Limb (tissue), 2 donors: ENCODE results near the gene B4GALT5.

Source experiments
- DNase-seq, 2 donors: peaks; one replicate each; pipeline ENCODE4 v3.0.0-alpha.2; 2016; ENCODE audit errors: extremely low spot score in 2 of 2

B4GALT5 gene

GRCh38 chr20:49659056-49659455, 54.6 kb downstream of the B4GALT5 start:
- DNase-seq, result no peak

- DNase-seq, result no peak
Measured at GRCh38 chr20:49658508-49658907, 55.2 kb downstream of the B4GALT5 start.

- no peak for DNase-seq
Measured at GRCh38 chr20:49657118-49657901, 56.4 kb downstream of the B4GALT5 start.

- no peak for DNase-seq
Measured at GRCh38 chr20:49656304-49656703, 57.4 kb downstream of the B4GALT5 start.

GRCh38 chr20:49653925-49654434, 59.7 kb downstream of the B4GALT5 start:
- DNase-seq, result no peak

- DNase-seq, result no peak
Measured at GRCh38 chr20:49649672-49650071, 64.0 kb downstream of the B4GALT5 start.

- DNase-seq, result no peak
Measured at GRCh38 chr20:49647550-49647949, 66.1 kb downstream of the B4GALT5 start.

- DNase-seq, result no peak
Measured at GRCh38 chr20:49646528-49646927, 67.2 kb downstream of the B4GALT5 start.

- no peak for DNase-seq
Measured at GRCh38 chr20:49646126-49646525, 67.6 kb downstream of the B4GALT5 start.

- no peak for DNase-seq
Measured at GRCh38 chr20:49644980-49645565, 68.6 kb downstream of the B4GALT5 start.

GRCh38 chr20:49642816-49643215, 70.9 kb downstream of the B4GALT5 start:
- no peak for DNase-seq

GRCh38 chr20:49641683-49642656, 71.7 kb downstream of the B4GALT5 start:
- no peak for DNase-seq

- peak in 1 of 2 donors; percentile 15 for DNase-seq
Measured at GRCh38 chr20:49637046-49637637, 76.5 kb downstream of the B4GALT5 start.

GRCh38 chr20:49636447-49636846, 77.2 kb downstream of the B4GALT5 start:
- DNase-seq, result no peak

GRCh38 chr20:49635866-49636265, 77.8 kb downstream of the B4GALT5 start:
- no peak for DNase-seq

- DNase-seq, result peak; percentile 24 to 51
Measured at GRCh38 chr20:49635166-49635565, 78.5 kb downstream of the B4GALT5 start.

GRCh38 chr20:49634116-49634515, 79.6 kb downstream of the B4GALT5 start:
- DNase-seq, result no peak

GRCh38 chr20:49633643-49634042, 80.0 kb downstream of the B4GALT5 start:
- DNase-seq, result no peak

- DNase-seq, result no peak
Measured at GRCh38 chr20:49633023-49633422, 80.7 kb downstream of the B4GALT5 start.

- DNase-seq, result no peak
Measured at GRCh38 chr20:49631856-49632418, 81.7 kb downstream of the B4GALT5 start.
